Right lobe of liver (tissue), 6 donors: Measurements from ENCODE around the gene WBP1L. TPM values are rescaled to one million over a fixed set of nuclear protein-coding genes. Genes with fewer than 3 reads are reported as not detected.

Experiments
- ATAC-seq, 4 donors: fragments of 200-7000 bp; cut with Tn5 transposase; one replicate each; pipeline ENCODE4 v1.9.1; 2020; ENCODE audit warnings: mild to moderate bottlenecking in 4 of 4, moderate library complexity in 4 of 4
- DNase-seq, 3 donors: peaks; one replicate each; pipeline ENCODE4 v3.0.0-alpha.2; 2020
- H3K27ac ChIP-seq, 3 donors: fragments of 200-600 bp; one replicate each; pipeline ENCODE4 v1.8.0; 2022
- H3K27me3 ChIP-seq, 2 donors: fragments of 200-600 bp; one replicate each; pipeline ENCODE4 v1.8.0; 2022
- H3K36me3 ChIP-seq, 4 donors: fragments of 200-600 bp; sonication (generic) in 1 of 4; one replicate each; pipeline versions ENCODE4 v1.5.1 to v1.8.0; 2017 to 2022; ENCODE audit warnings: control low read depth in 1 of 4
- H3K4me1 ChIP-seq, 4 donors: fragments of 200-600 bp; sonication (generic) in 1 of 4; one replicate each; pipeline versions ENCODE4 v1.5.1 to v1.8.0; 2017 to 2022; ENCODE audit warnings: control low read depth in 1 of 4
- H3K4me3 ChIP-seq, 3 donors: fragments of 200-600 bp; one replicate each; pipeline ENCODE4 v1.8.0; 2022
- H3K9me3 ChIP-seq, 4 donors: fragments of 200-600 bp; sonication (generic) in 1 of 4; one replicate each; pipeline versions ENCODE4 v1.5.1 to v1.8.0; 2017 to 2022; ENCODE audit warnings: control low read depth in 1 of 4
- CTCF ChIP-seq, 4 donors: fragments of 200-600 bp in 3 of 4; fragments of 450-650 bp in 1 of 4; IDR thresholded peaks; one replicate each; pipeline versions ENCODE4 v1.5.1 to v1.8.0; 2016 to 2022; ENCODE audit warnings: antibody characterized with exemption in 4 of 4, mild to moderate bottlenecking in 2 of 4
- POLR2A ChIP-seq: fragments of 450-650 bp; IDR thresholded peaks from one replicate; pipeline ENCODE4 v1.6.1; 2017; ENCODE audit warnings: antibody characterized with exemption, mild to moderate bottlenecking
- WGBS: methylation state at CpG from one replicate; pipeline ENCODE4 v1.1.6; 2018; ENCODE audit warnings: low coverage, low lambda C conversion rate; ENCODE audit not compliant: insufficient coverage; ENCODE audit errors: missing lambda C conversion rate; 5-methylcytosine and 5-hydroxymethylcytosine counted together
- intact Hi-C, 2 donors: fragments of 100-400 bp; cut with DNase I; formaldehyde crosslinking; loops; one replicate each; pipeline versions ENCODE4 v1.11.2 to v1.14.1; 2022
- total RNA-seq, 6 experiments: library from RNA; depleted of rRNA in 2 of 6; stranded (reverse); fragments of >200 nt in 2 of 6; fragmentation: NEBNext Ultra II Directional in 3 of 6; extraction: Animal tissue kit (Norgen Biotek cat#: 25700) in 3 of 6; gene quantifications; one replicate each; pipeline versions ENCODE4 v1.1.0 to v1.2.4, GENCODE V29; 2016 to 2023
- donor health status: DM: no; HTN: yes; CAD: no.
- donor health status: DM: no; HTN: no; CAD: no.
- donor health status: DM: no; HTN: no; CAD: no.
- donor health status: DM: no; HTN: yes; CAD: no.
- donor health status: DM: no; HTN: yes; CAD: no.

WBP1L gene
- total RNA-seq, 6 experiments from 2014 or later: 24.1 to 58.4 (median 32.8) TPM

- DNase-seq (no peak), ATAC-seq (no peak)
- Histone ChIP-seq H3K4me3 (no peak overlapping the region), H3K27me3 (no peaks in the 10 kb centered on the region), H3K27ac (peak overlapping the region in 1 of 3 donors; percentile 28), H3K36me3 (no peaks in the 10 kb centered on the region), H3K4me1 (peaks cover 0 to 7% (median 3%) of the 10 kb centered on the region in 4 donors), H3K9me3 (no peaks in the 10 kb centered on the region)
- intact Hi-C loops: loop anchor here (5.0 to 10.0 kb wide), 2 partner anchors 70 to 243 kb away; no protein-coding TSS in a partner anchor
- WGBS: 76% methylated on average over 6 of the region's 14 CpGs
- TF ChIP-seq POLR2A (no peak), CTCF (IDR thresholded peaks at IDR 0.05) (no peak)
These were observed 88.5 kb downstream of the WBP1L start for GRCh38 chr10:102832248-102832647.

GRCh38 chr10:102832987-102833386 lies 89.2 kb downstream of the WBP1L start:
- H3K9me3 ChIP-seq: no peaks in the 10 kb centered on the region
- H3K36me3 ChIP-seq: no peaks in the 10 kb centered on the region
- no peaks in the 10 kb centered on the region for H3K27me3 ChIP-seq
- intact Hi-C loops: loop anchor here (5.0 to 10.0 kb wide), 2 partner anchors 69 to 242 kb away; no protein-coding TSS in a partner anchor
- H3K27ac ChIP-seq: no peak overlapping the region
- no peak overlapping the region for H3K4me3 ChIP-seq
- no peak for DNase-seq
- no peak for TF ChIP-seq POLR2A
- TF ChIP-seq CTCF (IDR thresholded peaks at IDR 0.05): no peak
- H3K4me1 ChIP-seq: peaks cover 0 to 14% (median 3%) of the 10 kb centered on the region in 4 donors
- ATAC-seq: no peak
- 72% methylated on average over 3 of the region's 4 CpGs for WGBS

GRCh38 chr10:102834143-102834542 lies 90.4 kb downstream of the WBP1L start:
- 60% methylated on average over 9 of the region's 9 CpGs for WGBS
- TF ChIP-seq CTCF (IDR thresholded peaks at IDR 0.05) (no peak), POLR2A (no peak)
- no peaks in the 10 kb centered on the region for H3K36me3 ChIP-seq
- intact Hi-C loops: loop anchor here (5.0 to 10.0 kb wide), 2 partner anchors 68 to 241 kb away; no protein-coding TSS in a partner anchor
- H3K27me3 ChIP-seq: no peaks in the 10 kb centered on the region
- H3K4me1 ChIP-seq: peaks cover 0 to 16% (median 3%) of the 10 kb centered on the region in 4 donors
- no peak overlapping the region for H3K27ac ChIP-seq
- H3K9me3 ChIP-seq: no peaks in the 10 kb centered on the region
- ATAC-seq (no peak), DNase-seq (no peak)
- no peak overlapping the region for H3K4me3 ChIP-seq

- WGBS: 66% methylated on average over 7 of the region's 11 CpGs
- TF ChIP-seq CTCF (IDR thresholded peaks at IDR 0.05): peak; percentile 84 to 95 (median 89)
- no peak for TF ChIP-seq POLR2A
- ATAC-seq (peak; percentile 81 to 90 (median 86)), DNase-seq (peak; percentile 64 to 77 (median 68))
- intact Hi-C loops: loop anchor here in 1 of 2 donors (10.0 kb wide), 1 partner anchor 240 kb away; no protein-coding TSS in a partner anchor
- no peaks in the 10 kb centered on the region for H3K36me3 ChIP-seq
- no peak overlapping the region for H3K4me3 ChIP-seq
- H3K27ac ChIP-seq: no peak overlapping the region
- peaks cover 0 to 16% (median 3%) of the 10 kb centered on the region in 4 donors for H3K4me1 ChIP-seq
- no peaks in the 10 kb centered on the region for H3K9me3 ChIP-seq
- no peaks in the 10 kb centered on the region for H3K27me3 ChIP-seq
These were observed 91.3 kb downstream of the WBP1L start for GRCh38 chr10:102835007-102835482.
